NCI-H2196 (cell line): ENCODE data around the gene RAX.

Experiments
- DNase-seq: peaks from one replicate; lab custom pipeline; 2025; ENCODE audit not compliant: unreplicated experiment; lab: John Stamatoyannopoulos, UW

Gene RAX

GRCh38 chr18:59249199-59249774 lies 24.0 kb downstream of the RAX start:
- peak; percentile 81 for DNase-seq

- DNase-seq: no peak
Measured at GRCh38 chr18:59246796-59247195, 26.5 kb downstream of the RAX start.

GRCh38 chr18:59242906-59243305 lies 30.3 kb downstream of the RAX start:
- no peak for DNase-seq

- no peak for DNase-seq
Measured at GRCh38 chr18:59239642-59240041, 33.6 kb downstream of the RAX start.

- peak; percentile 49 for DNase-seq
Measured at GRCh38 chr18:59238385-59238784, 34.9 kb downstream of the RAX start.

GRCh38 chr18:59233017-59233410 lies 40.2 kb downstream of the RAX start:
- DNase-seq: no peak

GRCh38 chr18:59232309-59233016 lies 40.8 kb downstream of the RAX start:
- DNase-seq: no peak

GRCh38 chr18:59231877-59232276 lies 41.4 kb downstream of the RAX start:
- no peak for DNase-seq

GRCh38 chr18:59231114-59231513 lies 42.1 kb downstream of the RAX start:
- no peak for DNase-seq

- DNase-seq: no peak
Measured at GRCh38 chr18:59229701-59230443, 43.4 kb downstream of the RAX start.

- DNase-seq: no peak
Measured at GRCh38 chr18:59229191-59229590, 44.1 kb downstream of the RAX start.

GRCh38 chr18:59228351-59228750 lies 44.9 kb downstream of the RAX start:
- no peak for DNase-seq

- no peak for DNase-seq
Measured at GRCh38 chr18:59222341-59222740, 50.9 kb downstream of the RAX start.

GRCh38 chr18:59220784-59221765 lies 52.2 kb downstream of the RAX start:
- DNase-seq: peak; percentile 26

GRCh38 chr18:59220164-59220783 lies 53.0 kb downstream of the RAX start:
- DNase-seq: no peak

GRCh38 chr18:59219672-59220163 lies 53.5 kb downstream of the RAX start, which contains the start of gene GRP:
Gene GRP (plus strand): TSS chr18:59220158. CDS start chr18:59220266, 108 bp downstream.
- no peak for DNase-seq

GRCh38 chr18:59218018-59218417 lies 55.2 kb downstream of the RAX start:
- DNase-seq: no peak
